Endothelial cell of umbilical vein (primary cell): ENCODE data around the gene ZBED4. TPM values are rescaled to one million over a fixed set of nuclear protein-coding genes. Genes with fewer than 3 reads are reported as not detected.

ENCODE experiments used
- BruUV-seq: library from RNA; stranded (reverse); fragments of 400-500 nt; replicated peaks from 2 replicates; lab custom pipeline; 2021; lab: Mats Ljungman, UMichigan
- CTCF ChIA-PET: fragments of 300-600, 350-600 bp; sonication (Branson Sonifier 250); formaldehyde crosslinking; loops from one replicate; lab custom pipeline; 2021; ENCODE audit warnings: antibody characterized with exemption, inconsistent platforms; lab: Charles Lee
- POLR2A ChIA-PET: fragments of 300-600, 350-600 bp; sonication (Branson Sonifier 250); formaldehyde crosslinking; loops from one replicate; lab custom pipeline; 2021; ENCODE audit warnings: antibody characterized with exemption, inconsistent platforms; lab: Charles Lee
- DNase-seq: peaks from one replicate; pipeline ENCODE4 v3.0.0-alpha.2; 2011; ENCODE audit warnings: low read depth, low spot score
- FAIRE-seq: peaks from 2 replicates; lab custom pipeline; 2011; peaks lifted over from hg19 to GRCh38; lab: Jason Lieb, UNC
- H2AFZ ChIP-seq: 2 replicates; pipeline ENCODE4 v1.6.0; 2012; ENCODE audit warnings: low read depth, low read length, control low read depth, inconsistent platforms
- H3K27ac ChIP-seq: 2 replicates; pipeline ENCODE4 v1.5.1; 2011; ENCODE audit warnings: low read depth, mild to moderate bottlenecking, control low read depth, low read length, moderate library complexity; ENCODE audit not compliant: insufficient read depth
- H3K27me3 ChIP-seq, 2 experiments: 2 replicates each; pipeline versions ENCODE4 v1.6.0 to v1.6.1; 2011; ENCODE audit warnings: low read length in 2 of 2, mixed read lengths in 1 of 2; ENCODE audit not compliant: control insufficient read depth in 2 of 2, insufficient read depth in 2 of 2
- H3K36me3 ChIP-seq, 2 experiments: 2 replicates in 1 of 2; 3 replicates in 1 of 2; pipeline ENCODE4 v1.5.1; 2011; ENCODE audit warnings: low read length in 2 of 2, mild to moderate bottlenecking in 1 of 2, moderate library complexity in 1 of 2; ENCODE audit not compliant: control insufficient read depth in 2 of 2, insufficient read depth in 2 of 2; ENCODE audit errors: extremely low read depth in 1 of 2
- H3K4me1 ChIP-seq: 3 replicates; pipeline ENCODE4 v1.5.1; 2011; ENCODE audit warnings: mild to moderate bottlenecking, low read length; ENCODE audit not compliant: control insufficient read depth, insufficient read depth; ENCODE audit errors: extremely low read depth
- H3K4me2 ChIP-seq: 2 replicates; pipeline ENCODE4 v1.6.1; 2011; ENCODE audit warnings: low read length, control low read depth, mixed read lengths; ENCODE audit not compliant: insufficient read depth
- H3K4me3 ChIP-seq, 3 experiments: fragments of 200-600 bp in 1 of 3; sonication (generic), shearing (Covaris generic) in 1 of 3; replicated peaks in 1 of 3; 2 replicates each; pipeline ENCODE4 v1.5.1; 2011 to 2016; ENCODE audit warnings: control low read depth in 3 of 3, low read length in 3 of 3, mild to moderate bottlenecking in 2 of 3, inconsistent platforms in 1 of 3, low read depth in 1 of 3, moderate library complexity in 1 of 3; ENCODE audit not compliant: insufficient read depth in 1 of 3
- H3K79me2 ChIP-seq: 2 replicates; pipeline ENCODE4 v1.6.0; 2012; ENCODE audit warnings: low read length, inconsistent platforms; ENCODE audit not compliant: control insufficient read depth, insufficient read depth
- H3K9ac ChIP-seq: replicated peaks from 2 replicates; pipeline ENCODE3; 2011; ENCODE audit warnings: low read length, control low read depth; ENCODE audit not compliant: insufficient read depth; ENCODE audit errors: extremely low read depth
- H3K9me1 ChIP-seq: replicated peaks from 3 replicates; pipeline ENCODE4 v1.6.0; 2011; ENCODE audit warnings: mild to moderate bottlenecking, low read length; ENCODE audit not compliant: control insufficient read depth, insufficient read depth; ENCODE audit errors: extremely low read depth
- H3K9me3 ChIP-seq: replicated peaks from 2 replicates; pipeline ENCODE4 v1.5.1; 2012; ENCODE audit warnings: low read length, inconsistent platforms; ENCODE audit not compliant: control insufficient read depth, insufficient read depth
- H4K20me1 ChIP-seq: replicated peaks from 2 replicates; pipeline ENCODE3; 2011; ENCODE audit warnings: mild to moderate bottlenecking, low read length; ENCODE audit not compliant: control insufficient read depth, insufficient read depth; ENCODE audit errors: extremely low read depth
- EZH2 ChIP-seq: IDR thresholded peaks from 2 replicates; pipeline ENCODE4 v1.6.1; 2012; ENCODE audit warnings: borderline replicate concordance, low read depth, mild to moderate bottlenecking, moderate library complexity, low read length, inconsistent platforms; ENCODE audit not compliant: severe bottlenecking
- FOS ChIP-seq: IDR thresholded peaks from 2 replicates; pipeline ENCODE4 v1.6.1; 2011; ENCODE audit warnings: mild to moderate bottlenecking, low read length, moderate library complexity, borderline replicate concordance; ENCODE audit not compliant: insufficient read depth
- GATA2 ChIP-seq: IDR thresholded peaks from 2 replicates; pipeline ENCODE4 v1.7.0; 2011; ENCODE audit warnings: low read depth, mild to moderate bottlenecking, moderate library complexity, mixed read lengths, low read length; ENCODE audit not compliant: insufficient read length, insufficient read depth
- JUN ChIP-seq: IDR thresholded peaks from 2 replicates; pipeline ENCODE4 v1.6.1; 2011; ENCODE audit warnings: borderline replicate concordance, low read depth; ENCODE audit not compliant: insufficient read length, insufficient read depth
- MYC ChIP-seq: IDR thresholded peaks from one replicate; pipeline ENCODE4 v1.6.1; 2011; ENCODE audit warnings: mild to moderate bottlenecking, low read depth, low read length
- POLR2A ChIP-seq: IDR thresholded peaks from 2 replicates; pipeline ENCODE4 v1.6.1; 2012; ENCODE audit warnings: low read depth, mild to moderate bottlenecking, control low read depth, low read length
- POLR2AphosphoS5 ChIP-seq: IDR thresholded peaks from 2 replicates; pipeline ENCODE4 v1.6.1; 2012; ENCODE audit warnings: low read depth, mild to moderate bottlenecking, control low read depth, low read length, moderate library complexity; ENCODE audit not compliant: insufficient read depth
- dilution Hi-C: fragments of 300-500 bp; cut with MboI; formaldehyde crosslinking; loops from one replicate; pipeline ENCODE4 v1.15.0; 2019; ENCODE audit warnings: low sequenced_read_pairs; ENCODE audit not compliant: extremely low pct_ligation_motif_present
- intact Hi-C: fragments of 100-400 bp; cut with micrococcal nuclease; formaldehyde crosslinking; loops from one replicate; pipeline ENCODE4 v1.10.0; 2022
- polyA plus RNA-seq, 4 experiments: library from polyadenylated mRNA; depleted of rRNA in 3 of 4; stranded (reverse) in 3 of 4; unstranded in 1 of 4; fragments of >200 nt; gene quantifications; 2 replicates each; pipeline versions ENCODE4 v1.2.1 to v1.2.3, GENCODE V29; 2011 to 2012; ENCODE audit warnings: missing spikeins in 1 of 4
- total RNA-seq: library from RNA; stranded (reverse); gene quantifications from 2 replicates; pipeline ENCODE4 v1.2.3, GENCODE V29; 2021
- TF ChIP-seq, protein P1 (sequence below): IDR thresholded peaks from 2 replicates; pipeline ENCODE4 v1.6.1; 2011; ENCODE audit not compliant: insufficient read depth, insufficient read length
- TF ChIP-seq, protein P2 (sequence below), 2 donors: IDR thresholded peaks; 1 replicate in 1 of 2; 2 replicates in 1 of 2; pipeline ENCODE4 v1.5.1; 2011; ENCODE audit warnings: low read length in 2 of 2, mild to moderate bottlenecking in 2 of 2, moderate library complexity in 2 of 2, control low read depth in 1 of 2, inconsistent platforms in 1 of 2, low read depth in 1 of 2; ENCODE audit not compliant: insufficient read depth in 1 of 2; ENCODE audit errors: extremely low read depth in 1 of 2

The ZBED4 gene
- total and polyA plus RNA-seq, 2 donors (not counting 3 experiments of a cell fraction or from before 2014, with no cell fraction given): 8.6 to 18.2 TPM

DNA sequence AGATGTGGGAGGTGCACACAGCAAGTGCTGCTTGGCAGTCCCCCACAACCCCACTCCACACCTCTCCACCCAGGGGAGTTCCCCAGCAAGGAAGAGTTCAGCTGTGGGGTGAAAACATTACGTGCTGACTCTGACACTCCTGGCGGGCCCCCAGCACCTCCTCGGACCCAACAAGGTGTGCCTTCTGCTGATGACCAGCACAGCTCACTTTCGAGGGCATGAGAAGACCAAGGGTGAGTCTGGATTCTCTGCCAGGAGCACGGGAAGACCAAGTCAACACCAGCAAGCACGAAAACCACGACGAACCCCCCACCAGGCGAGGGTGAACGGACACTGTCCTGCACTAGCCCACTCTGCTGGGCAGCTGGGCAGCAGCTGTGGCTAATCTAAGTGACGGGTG, 63.2 kb downstream of the ZBED4 start:
- POLR2A ChIA-PET: no interaction called here
- CTCF ChIA-PET: interaction anchor here (1.6 to 1.7 kb wide), 2 partner anchors 149 kb away, joined by 5 to 6 read pairs; no protein-coding TSS in a partner anchor
- FAIRE-seq (no peak), DNase-seq (no peak)
- H2AFZ ChIP-seq: no peak overlapping the region
- no peaks in the 10 kb centered on the region for H3K27me3 ChIP-seq
- no peak overlapping the region for H3K4me3 ChIP-seq
- H3K9me3 ChIP-seq: no peaks in the 10 kb centered on the region
- peaks cover 4% of the 10 kb centered on the region for H3K79me2 ChIP-seq
- no peak for TF ChIP-seq GATA2
- TF ChIP-seq POLR2A: no peak
- no peak for TF ChIP-seq FOS
- TF ChIP-seq POLR2AphosphoS5: no peak
- TF ChIP-seq EZH2: no peak
- TF ChIP-seq, protein P1, sequence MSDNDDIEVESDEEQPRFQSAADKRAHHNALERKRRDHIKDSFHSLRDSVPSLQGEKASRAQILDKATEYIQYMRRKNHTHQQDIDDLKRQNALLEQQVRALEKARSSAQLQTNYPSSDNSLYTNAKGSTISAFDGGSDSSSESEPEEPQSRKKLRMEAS: no peak
- no peak for TF ChIP-seq MYC
- TF ChIP-seq, protein P2, sequence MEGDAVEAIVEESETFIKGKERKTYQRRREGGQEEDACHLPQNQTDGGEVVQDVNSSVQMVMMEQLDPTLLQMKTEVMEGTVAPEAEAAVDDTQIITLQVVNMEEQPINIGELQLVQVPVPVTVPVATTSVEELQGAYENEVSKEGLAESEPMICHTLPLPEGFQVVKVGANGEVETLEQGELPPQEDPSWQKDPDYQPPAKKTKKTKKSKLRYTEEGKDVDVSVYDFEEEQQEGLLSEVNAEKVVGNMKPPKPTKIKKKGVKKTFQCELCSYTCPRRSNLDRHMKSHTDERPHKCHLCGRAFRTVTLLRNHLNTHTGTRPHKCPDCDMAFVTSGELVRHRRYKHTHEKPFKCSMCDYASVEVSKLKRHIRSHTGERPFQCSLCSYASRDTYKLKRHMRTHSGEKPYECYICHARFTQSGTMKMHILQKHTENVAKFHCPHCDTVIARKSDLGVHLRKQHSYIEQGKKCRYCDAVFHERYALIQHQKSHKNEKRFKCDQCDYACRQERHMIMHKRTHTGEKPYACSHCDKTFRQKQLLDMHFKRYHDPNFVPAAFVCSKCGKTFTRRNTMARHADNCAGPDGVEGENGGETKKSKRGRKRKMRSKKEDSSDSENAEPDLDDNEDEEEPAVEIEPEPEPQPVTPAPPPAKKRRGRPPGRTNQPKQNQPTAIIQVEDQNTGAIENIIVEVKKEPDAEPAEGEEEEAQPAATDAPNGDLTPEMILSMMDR (IDR thresholded peaks at IDR 0.05; ENCODE audit: extremely low read depth in 1 of 2, insufficient read depth in 1 of 2, low read depth in 1 of 2, low read length in 2 of 2): no peak
- TF ChIP-seq JUN: no peak
- no peaks in the 10 kb centered on the region for H3K9me1 ChIP-seq
- dilution Hi-C loops (no loop called here), intact Hi-C loops (no loop called here)
- BruUV-seq: no TSS peak
- peaks cover 14% of the 10 kb centered on the region for H3K4me1 ChIP-seq
- H4K20me1 ChIP-seq: no peaks in the 10 kb centered on the region
- H3K9ac ChIP-seq: no peak overlapping the region
- H3K36me3 ChIP-seq: peaks cover 2 to 16% of the 10 kb centered on the region in 2 experiments
- H3K4me2 ChIP-seq: no peak overlapping the region
- no peak overlapping the region for H3K27ac ChIP-seq
